Urothelium cell line (cell line): Measurements from ENCODE around the gene PIK3CD.
"Not testable (repeated sequence)": the region's sequence is repeated elsewhere in the genome, so short reads cannot be mapped to it uniquely, and the experiment has no call there.

Experiments
- DNase-seq: peaks from one replicate; pipeline ENCODE4 v3.0.0; 2011; ENCODE audit warnings: low spot score, mixed read lengths
- FAIRE-seq: peaks from 2 replicates; lab custom pipeline; 2011; peaks lifted over from hg19 to GRCh38; lab: Jason Lieb, UNC

PIK3CD gene

DNA sequence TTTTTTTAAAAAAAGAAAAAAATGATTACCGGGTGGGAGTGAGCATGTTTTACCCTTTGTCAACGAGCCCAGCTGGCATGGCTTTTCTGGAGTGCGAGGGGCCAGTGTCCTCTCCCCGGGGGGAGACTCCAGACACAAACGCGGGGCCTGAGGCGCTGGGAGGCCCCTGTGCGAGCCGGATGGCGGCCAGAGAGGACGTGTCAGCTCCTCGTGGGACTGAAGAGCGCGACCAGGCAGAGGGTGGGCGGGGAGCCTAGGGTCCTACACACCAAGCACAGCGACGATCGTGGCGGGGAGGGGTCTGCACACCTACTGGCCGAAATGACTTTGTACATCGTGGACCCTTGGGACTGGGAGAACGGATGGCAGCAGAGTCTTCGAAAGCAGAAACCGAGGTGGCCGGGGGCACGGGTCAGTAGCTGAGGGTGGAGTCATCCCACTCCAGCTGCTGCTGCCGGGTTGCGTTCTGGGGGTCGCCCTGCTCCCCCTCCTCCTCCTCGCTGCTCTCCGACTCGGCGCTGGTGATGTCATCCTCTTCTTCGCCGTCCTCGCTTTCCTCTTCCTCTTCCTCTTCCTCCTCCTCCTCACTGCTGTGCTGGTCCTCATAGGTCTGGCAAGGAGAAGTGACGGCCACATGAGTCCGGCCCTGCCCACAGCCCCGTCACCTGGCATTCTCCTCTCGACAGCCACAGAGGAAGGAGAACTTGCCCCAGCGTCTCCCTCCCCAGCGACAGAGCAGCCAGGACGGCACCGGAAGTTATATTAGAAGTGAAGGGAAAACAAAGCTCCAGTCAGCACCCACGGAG lies 78.8 kb downstream of the PIK3CD start:
- no peak for FAIRE-seq
- DNase-seq, result no peak

- FAIRE-seq (no peak), DNase-seq (no peak)
Measured at GRCh38 chr1:9731051-9731537, 79.6 kb downstream of the PIK3CD start.

- DNase-seq (no peak), FAIRE-seq (no peak)
Measured at GRCh38 chr1:9731561-9731960, 80.0 kb downstream of the PIK3CD start.

GRCh38 chr1:9732123-9732971 lies 80.8 kb downstream of the PIK3CD start:
- DNase-seq, result no peak
- FAIRE-seq, result no peak

- DNase-seq (no peak), FAIRE-seq (no peak)
Measured at GRCh38 chr1:9733160-9733789, 81.7 kb downstream of the PIK3CD start.

- DNase-seq (no peak), FAIRE-seq (no peak)
Measured at GRCh38 chr1:9735800-9736199, 84.3 kb downstream of the PIK3CD start.

GRCh38 chr1:9736241-9736640 lies 84.7 kb downstream of the PIK3CD start:
- no peak for FAIRE-seq
- no peak for DNase-seq

GRCh38 chr1:9737057-9737456 lies 85.5 kb downstream of the PIK3CD start:
- no peak for FAIRE-seq
- DNase-seq, result no peak

DNA sequence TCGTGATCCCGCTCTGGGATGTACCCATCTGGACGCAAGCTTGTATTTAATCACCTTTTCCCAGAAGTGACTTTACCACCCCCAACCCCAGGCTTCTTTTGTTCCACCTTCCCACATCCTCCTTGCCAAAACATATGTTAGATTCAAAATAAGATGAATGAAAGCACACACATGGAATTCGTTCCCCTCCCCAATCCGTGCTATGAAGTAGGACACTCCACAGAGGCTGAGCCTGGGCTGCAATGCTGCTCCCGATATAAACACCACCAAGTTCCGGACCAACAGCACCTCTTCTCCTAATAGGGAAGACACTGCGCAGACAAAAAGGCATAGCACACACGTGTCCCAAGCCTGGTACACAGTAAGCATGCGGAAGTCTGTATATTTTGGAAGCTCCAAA lies 86.1 kb downstream of the PIK3CD start:
- DNase-seq, result no peak
- FAIRE-seq, result no peak

GRCh38 chr1:9744106-9744799 lies 92.7 kb downstream of the PIK3CD start:
- no peak for FAIRE-seq
- no peak for DNase-seq

- no peak for FAIRE-seq
- no peak for DNase-seq
Measured at GRCh38 chr1:9746211-9746610, 94.7 kb downstream of the PIK3CD start.

DNA sequence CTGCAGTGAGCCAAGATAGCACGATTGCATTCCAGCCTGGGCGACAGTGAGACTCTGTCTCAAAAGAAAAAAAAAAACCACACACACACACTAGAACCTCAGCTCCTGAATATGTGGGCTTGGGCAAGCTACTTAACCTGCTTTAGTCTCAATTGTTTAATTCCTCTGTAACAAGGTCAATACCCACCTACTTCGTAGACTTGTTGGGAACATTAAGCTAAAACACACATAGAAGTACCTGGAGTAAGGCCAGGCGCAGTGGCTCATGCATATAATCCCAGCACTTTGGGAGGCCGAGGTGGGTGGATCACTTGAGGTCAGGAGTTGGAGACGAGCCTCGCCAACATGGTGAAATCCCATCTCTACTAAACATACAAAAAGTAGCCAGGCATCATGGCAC lies 95.1 kb downstream of the PIK3CD start:
- FAIRE-seq (no peak), DNase-seq (no peak)

GRCh38 chr1:9748391-9748790 lies 96.9 kb downstream of the PIK3CD start:
- FAIRE-seq, DNase-seq: not testable (repeated sequence)

DNA sequence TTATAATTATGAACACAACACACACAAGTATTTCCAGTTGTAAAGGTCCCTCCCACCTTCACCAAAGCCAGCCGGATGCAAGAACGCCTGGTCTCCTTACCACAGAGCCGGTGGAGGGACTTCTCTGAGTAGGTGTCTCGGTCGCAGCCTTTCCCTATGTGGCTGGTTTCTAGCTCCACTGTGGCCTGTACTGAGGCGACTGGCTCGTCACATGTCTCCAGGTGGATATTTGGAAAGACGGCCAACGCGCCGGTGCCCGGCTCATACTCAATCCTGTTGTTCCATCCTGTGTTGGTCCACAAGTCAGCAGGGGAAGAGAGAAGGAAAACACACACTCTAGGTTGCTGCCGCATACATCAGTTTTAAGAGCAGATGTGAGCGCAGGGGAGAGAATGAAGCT lies 97.8 kb downstream of the PIK3CD start:
- no peak for FAIRE-seq
- DNase-seq, result no peak

DNA sequence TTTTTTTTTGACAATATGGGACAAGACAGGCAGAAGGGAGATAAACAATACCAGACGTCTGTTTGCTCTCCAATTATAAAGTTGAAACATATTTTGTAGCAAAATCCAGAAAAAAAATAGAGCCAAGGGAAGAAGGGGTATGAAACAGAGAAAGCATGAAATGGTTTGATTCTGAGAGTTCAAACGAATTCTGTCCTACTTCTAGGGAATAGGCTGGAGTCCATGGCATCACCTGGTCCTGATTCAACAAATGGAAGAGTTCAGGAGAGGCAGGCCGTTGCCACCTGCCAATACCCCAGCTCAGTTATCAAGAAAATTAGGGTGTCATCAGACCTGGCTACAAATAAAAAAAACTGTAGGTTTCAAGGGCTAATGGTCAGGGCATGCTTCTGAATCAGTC lies 100.4 kb downstream of the PIK3CD start:
- DNase-seq (no peak), FAIRE-seq (no peak)

- DNase-seq (no peak), FAIRE-seq (no peak)
Measured at GRCh38 chr1:9753121-9753531, 101.6 kb downstream of the PIK3CD start.

DNA sequence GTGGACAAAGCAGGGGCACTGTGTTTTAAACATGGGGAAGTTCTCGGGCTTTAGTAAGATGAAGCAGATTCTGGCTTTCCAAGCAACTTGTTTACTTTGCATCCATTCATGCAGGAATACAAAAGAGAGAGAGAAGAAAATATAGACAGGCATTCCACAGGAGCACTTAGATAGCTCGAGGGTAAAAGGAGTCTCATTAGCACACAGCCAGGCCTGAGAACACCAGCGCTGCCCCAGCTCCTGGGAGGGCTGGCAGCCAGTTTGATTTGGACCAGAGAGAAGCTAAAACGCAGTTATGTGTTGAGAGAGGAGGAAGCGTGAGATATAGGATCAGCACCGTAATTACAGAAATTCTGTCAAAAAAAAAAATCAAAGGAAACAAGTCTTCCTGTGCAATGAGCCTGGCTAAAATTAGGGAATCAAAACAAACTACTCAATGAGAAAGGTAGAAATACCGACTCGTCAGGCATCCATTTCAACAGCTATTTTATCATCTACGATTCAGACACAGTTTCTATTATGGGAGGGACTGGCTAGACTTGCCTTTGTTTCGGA lies 104.0 kb downstream of the PIK3CD start:
- DNase-seq (no peak), FAIRE-seq (no peak)

DNA sequence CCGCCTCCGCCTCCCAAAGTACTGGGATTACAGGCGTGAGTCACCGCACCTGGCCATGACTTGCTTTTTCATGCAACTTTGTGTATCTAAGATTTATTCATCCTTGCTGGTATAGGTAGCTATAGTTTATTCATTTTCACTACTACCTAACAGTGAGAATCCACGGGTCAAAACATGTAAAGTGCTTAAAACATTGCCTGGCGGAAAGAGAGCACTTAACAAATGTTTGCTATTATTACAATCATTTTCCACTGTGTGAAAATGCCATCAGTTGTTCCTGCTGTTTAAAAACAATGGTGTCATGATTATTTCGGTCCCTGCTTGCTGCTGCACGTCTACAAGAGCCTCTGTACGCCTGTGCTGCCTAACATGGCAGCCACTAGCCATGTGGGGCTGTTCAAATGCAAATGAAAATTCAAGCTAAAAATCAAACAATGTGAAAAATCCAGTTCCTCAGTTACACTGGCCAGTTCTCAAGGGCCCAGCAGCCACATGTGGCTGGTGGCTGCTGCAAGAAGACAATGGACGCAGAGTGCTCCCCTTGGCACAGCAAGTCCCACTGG lies 107.1 kb downstream of the PIK3CD start:
- no peak for FAIRE-seq

GRCh38 chr1:9759939-9760338 lies 108.4 kb downstream of the PIK3CD start:
- DNase-seq, result no peak
- FAIRE-seq, result no peak

More for the DNA sequence above, 107.1 kb downstream of the PIK3CD start:
- no peak for DNase-seq

GRCh38 chr1:9760824-9761223 lies 109.3 kb downstream of the PIK3CD start:
- no peak for FAIRE-seq
- DNase-seq, result no peak
